ENCODE measurements around the gene DNASE1L3.
"Not testable (repeated sequence)": the region's sequence is repeated elsewhere in the genome, so short reads cannot be mapped to it uniquely, and the experiment has no call there.

Gene DNASE1L3

DNA sequence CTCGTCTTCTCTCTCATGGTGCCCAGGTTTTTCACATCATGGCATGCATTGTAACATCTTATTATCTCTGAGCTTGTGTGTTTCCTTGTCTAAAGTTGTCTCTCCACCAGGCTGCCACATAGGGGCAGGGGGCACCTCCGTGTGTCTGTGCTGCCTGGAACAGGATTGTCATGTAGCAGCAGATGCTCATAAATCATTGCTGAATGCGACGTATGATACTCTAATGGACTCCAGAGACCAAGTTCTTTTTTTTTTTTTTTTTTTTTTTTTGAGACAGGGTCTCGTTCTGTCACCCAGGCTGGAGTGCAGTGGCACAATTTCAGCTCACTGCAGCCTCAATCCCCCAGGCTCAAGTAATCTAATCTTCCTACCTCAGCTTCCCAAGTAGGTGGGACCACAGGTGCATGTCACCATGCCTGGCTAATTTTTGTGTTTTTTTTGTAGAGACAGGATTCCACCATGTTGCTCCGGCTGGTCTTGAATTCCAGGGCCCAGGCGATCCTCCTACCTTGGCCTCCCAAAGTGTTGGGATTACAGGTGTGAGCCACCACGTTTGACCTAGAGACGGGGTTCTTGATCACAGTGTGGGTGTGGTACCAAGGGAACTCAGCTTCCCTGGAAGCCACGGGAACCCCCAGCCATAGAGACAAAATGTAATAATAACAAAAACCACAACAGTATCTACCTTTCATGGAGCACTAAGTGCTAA is 4.7 kb upstream of the DNASE1L3 start:
- WGBS (ENCODE audit: insufficient coverage, insufficient read length), result no CpG with 5 or more reads among the region's 10 CpGs
- DNase-seq (ENCODE audit: low read depth, low spot score), result no peak
- no peaks in the 10 kb centered on the region for H3K9me3 ChIP-seq (ENCODE audit: control insufficient read depth, insufficient read depth, low read length)
- no peaks in the 10 kb centered on the region for H3K36me3 ChIP-seq (ENCODE audit: control insufficient read depth, insufficient read depth, low read length)
- H3K27ac ChIP-seq (ENCODE audit: low read length), result no peak overlapping the region
- H3K27me3 ChIP-seq (ENCODE audit: control insufficient read depth, insufficient read depth, low read length), result no peaks in the 10 kb centered on the region
- no peaks in the 10 kb centered on the region for H3K4me1 ChIP-seq (ENCODE audit: control insufficient read depth, insufficient read depth, low read length)
- H3K4me3 ChIP-seq (ENCODE audit: low read length), result no peak overlapping the region

DNA sequence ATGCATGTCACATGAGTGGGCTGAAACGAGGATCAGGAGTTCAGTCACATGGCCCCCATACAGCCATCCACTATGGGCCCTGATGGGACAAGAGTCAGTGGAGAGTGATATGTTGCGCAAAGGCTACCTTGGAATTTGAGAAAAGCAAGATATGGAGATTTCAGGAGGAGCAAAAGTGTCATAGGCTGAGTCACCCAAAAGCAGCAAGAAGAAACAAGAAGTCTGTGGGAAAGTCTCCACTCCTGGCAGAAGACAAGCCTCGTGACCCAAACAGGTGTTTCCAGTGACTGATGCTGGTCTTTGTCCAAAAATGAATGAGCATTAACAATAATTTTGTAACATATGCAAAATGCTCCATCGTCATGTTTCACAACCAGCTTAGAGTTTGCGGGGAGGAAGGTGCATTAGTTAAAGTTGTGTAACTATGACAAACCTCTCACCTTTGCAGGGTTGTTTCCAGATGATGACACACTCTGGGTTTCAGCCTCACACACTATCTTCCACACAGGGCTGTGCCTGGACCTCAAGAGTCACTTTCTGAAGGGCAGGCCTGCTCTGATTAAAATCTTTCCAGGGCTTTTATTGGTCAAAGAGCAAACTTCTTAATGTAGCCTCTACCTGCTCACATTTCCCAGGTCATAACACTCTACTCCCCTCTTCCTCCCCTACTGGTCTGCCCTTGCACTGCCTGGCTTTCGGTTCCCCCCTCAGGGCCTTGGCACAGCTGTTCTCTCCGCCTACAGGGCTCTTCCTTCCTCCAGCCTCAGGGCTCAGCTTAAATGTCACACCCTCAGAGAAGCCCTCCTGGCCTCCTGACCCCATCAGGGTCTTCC is 3.9 kb upstream of the DNASE1L3 start:
- Histone ChIP-seq H3K27ac (ENCODE audit: low read length) (no peak overlapping the region), H3K36me3 (ENCODE audit: control insufficient read depth, insufficient read depth, low read length) (no peaks in the 10 kb centered on the region), H3K9me3 (ENCODE audit: control insufficient read depth, insufficient read depth, low read length) (no peaks in the 10 kb centered on the region), H3K4me3 (ENCODE audit: low read length) (no peak overlapping the region), H3K27me3 (ENCODE audit: control insufficient read depth, insufficient read depth, low read length) (no peaks in the 10 kb centered on the region), H3K4me1 (ENCODE audit: control insufficient read depth, insufficient read depth, low read length) (no peaks in the 10 kb centered on the region)
- no CpG with 5 or more reads among the region's 7 CpGs for WGBS (ENCODE audit: insufficient coverage, insufficient read length)
- DNase-seq (ENCODE audit: low read depth, low spot score), result no peak

DNA sequence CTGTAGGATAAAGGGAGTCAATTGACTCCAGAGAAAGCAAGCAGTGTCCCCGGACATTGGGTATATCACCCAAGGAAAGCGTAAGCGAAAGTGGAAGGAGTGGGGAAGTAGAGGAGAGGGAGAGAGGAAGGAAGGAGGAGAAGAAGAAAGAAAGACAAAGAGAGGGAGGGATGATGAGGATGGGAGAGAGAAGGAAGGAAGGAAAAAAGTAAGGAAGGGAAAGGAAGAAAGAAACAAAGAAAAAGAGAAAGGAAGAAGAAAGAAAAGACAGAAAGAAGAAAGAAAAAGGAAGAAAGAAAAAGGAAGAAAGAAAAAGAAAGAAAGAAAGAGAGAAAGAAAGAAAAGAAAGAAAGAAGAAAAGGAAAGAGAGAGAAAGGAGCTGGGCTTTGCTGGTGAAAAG is 839 bp downstream of the DNASE1L3 start:
- H3K27me3 ChIP-seq (ENCODE audit: control insufficient read depth, insufficient read depth, low read length), result no peaks in the 10 kb centered on the region
- DNase-seq (ENCODE audit: low read depth, low spot score), result no peak
- 100% methylated on average over 1 of the region's 3 CpGs for WGBS (ENCODE audit: insufficient coverage, insufficient read length)
- H3K9me3 ChIP-seq (ENCODE audit: control insufficient read depth, insufficient read depth, low read length), result no peaks in the 10 kb centered on the region
- H3K4me3 ChIP-seq (ENCODE audit: low read length), result no peak overlapping the region
- H3K4me1 ChIP-seq (ENCODE audit: control insufficient read depth, insufficient read depth, low read length), result no peaks in the 10 kb centered on the region
- H3K36me3 ChIP-seq (ENCODE audit: control insufficient read depth, insufficient read depth, low read length), result no peaks in the 10 kb centered on the region
- H3K27ac ChIP-seq (ENCODE audit: low read length), result no peak overlapping the region

DNA sequence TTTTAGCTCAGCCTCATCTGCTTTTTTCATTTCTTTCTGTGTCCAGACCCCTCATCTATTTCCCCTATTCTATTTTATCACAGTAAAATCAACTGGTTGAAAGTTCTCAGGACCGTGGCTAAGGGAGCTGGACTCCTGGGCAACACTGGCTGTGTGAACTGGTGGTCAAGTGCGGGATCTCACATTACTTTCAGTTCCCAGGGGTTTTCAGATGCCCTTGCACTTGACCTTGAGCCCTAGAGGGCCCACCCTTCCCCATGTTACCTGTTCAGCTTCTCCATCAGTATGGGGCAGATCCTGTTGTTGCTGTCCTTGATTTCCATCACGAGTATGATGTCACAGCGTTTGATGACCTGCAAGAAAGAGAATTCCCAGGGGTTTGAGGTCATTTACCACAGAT is 2.8 kb downstream of the DNASE1L3 start:
- no peak overlapping the region for H3K27ac ChIP-seq (ENCODE audit: low read length)
- no CpG with 5 or more reads among the region's 4 CpGs for WGBS (ENCODE audit: insufficient coverage, insufficient read length)
- H3K4me3 ChIP-seq (ENCODE audit: low read length), result no peak overlapping the region
- no peaks in the 10 kb centered on the region for H3K27me3 ChIP-seq (ENCODE audit: control insufficient read depth, insufficient read depth, low read length)
- H3K36me3 ChIP-seq (ENCODE audit: control insufficient read depth, insufficient read depth, low read length), result no peaks in the 10 kb centered on the region
- no peaks in the 10 kb centered on the region for H3K9me3 ChIP-seq (ENCODE audit: control insufficient read depth, insufficient read depth, low read length)
- DNase-seq (ENCODE audit: low read depth, low spot score), result no peak
- H3K4me1 ChIP-seq (ENCODE audit: control insufficient read depth, insufficient read depth, low read length), result no peaks in the 10 kb centered on the region

DNA sequence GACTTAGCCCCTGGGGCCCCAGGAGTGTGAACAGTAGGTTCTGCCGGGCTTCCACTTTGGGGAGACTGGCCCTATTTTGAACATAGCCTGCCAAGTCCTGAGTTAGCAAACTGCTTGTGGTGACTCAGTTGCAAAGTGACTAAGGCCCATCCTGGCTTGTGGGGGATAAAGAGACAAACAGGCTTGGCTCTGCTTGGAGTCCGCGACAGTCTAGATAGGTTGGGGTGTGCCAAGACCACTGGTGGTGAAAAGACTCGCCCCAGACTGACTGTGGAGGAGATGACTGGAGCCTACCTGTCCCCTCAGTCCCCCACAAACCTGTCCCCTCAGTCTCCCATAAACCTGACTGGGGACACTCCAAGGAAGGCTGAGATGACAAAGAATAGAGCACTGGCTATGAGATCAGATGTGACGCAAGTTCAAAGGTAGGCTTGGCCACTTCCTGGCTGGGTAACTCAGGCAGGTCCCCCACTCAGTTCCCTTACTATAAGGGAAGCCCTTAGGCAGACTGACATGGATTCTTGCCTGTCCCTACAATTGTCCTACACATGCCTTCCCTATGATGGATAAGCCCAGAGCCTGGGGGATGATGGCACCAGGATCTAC is 4.3 kb downstream of the DNASE1L3 start:
- H3K4me1 ChIP-seq (ENCODE audit: control insufficient read depth, insufficient read depth, low read length), result no peaks in the 10 kb centered on the region
- no peaks in the 10 kb centered on the region for H3K27me3 ChIP-seq (ENCODE audit: control insufficient read depth, insufficient read depth, low read length)
- H3K27ac ChIP-seq (ENCODE audit: low read length), result no peak overlapping the region
- H3K9me3 ChIP-seq (ENCODE audit: control insufficient read depth, insufficient read depth, low read length), result no peaks in the 10 kb centered on the region
- DNase-seq (ENCODE audit: low read depth, low spot score), result no peak
- no CpG with 5 or more reads among the region's 5 CpGs for WGBS (ENCODE audit: insufficient coverage, insufficient read length)
- H3K36me3 ChIP-seq (ENCODE audit: control insufficient read depth, insufficient read depth, low read length), result no peaks in the 10 kb centered on the region
- no peak overlapping the region for H3K4me3 ChIP-seq (ENCODE audit: low read length)

DNA sequence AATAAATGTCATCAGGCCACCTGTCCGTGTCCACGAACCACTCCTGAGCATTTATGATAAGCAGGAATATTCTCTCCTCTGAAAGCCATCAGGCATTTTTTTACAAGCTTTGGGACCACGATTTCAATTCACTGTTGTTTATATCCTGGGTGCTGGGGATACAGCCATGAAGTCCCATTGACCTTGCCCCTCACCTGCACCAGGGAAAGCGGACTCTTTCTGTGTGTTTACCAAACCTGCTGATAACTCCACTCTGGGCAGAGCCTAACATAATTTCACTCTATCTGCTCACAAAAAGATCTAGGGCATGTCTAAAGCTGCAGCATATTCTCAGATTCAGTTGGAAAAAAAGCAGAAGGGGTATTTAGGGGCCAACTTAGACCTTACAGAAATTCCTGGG is 4.8 kb downstream of the DNASE1L3 start:
- Histone ChIP-seq H3K36me3 (ENCODE audit: control insufficient read depth, insufficient read depth, low read length) (no peaks in the 10 kb centered on the region), H3K4me3 (ENCODE audit: low read length) (no peak overlapping the region), H3K27ac (ENCODE audit: low read length) (no peak overlapping the region), H3K4me1 (ENCODE audit: control insufficient read depth, insufficient read depth, low read length) (no peaks in the 10 kb centered on the region), H3K27me3 (ENCODE audit: control insufficient read depth, insufficient read depth, low read length) (no peaks in the 10 kb centered on the region), H3K9me3 (ENCODE audit: control insufficient read depth, insufficient read depth, low read length) (no peaks in the 10 kb centered on the region)
- no CpG with 5 or more reads among the region's 4 CpGs for WGBS (ENCODE audit: insufficient coverage, insufficient read length)
- DNase-seq (ENCODE audit: low read depth, low spot score), result no peak

DNA sequence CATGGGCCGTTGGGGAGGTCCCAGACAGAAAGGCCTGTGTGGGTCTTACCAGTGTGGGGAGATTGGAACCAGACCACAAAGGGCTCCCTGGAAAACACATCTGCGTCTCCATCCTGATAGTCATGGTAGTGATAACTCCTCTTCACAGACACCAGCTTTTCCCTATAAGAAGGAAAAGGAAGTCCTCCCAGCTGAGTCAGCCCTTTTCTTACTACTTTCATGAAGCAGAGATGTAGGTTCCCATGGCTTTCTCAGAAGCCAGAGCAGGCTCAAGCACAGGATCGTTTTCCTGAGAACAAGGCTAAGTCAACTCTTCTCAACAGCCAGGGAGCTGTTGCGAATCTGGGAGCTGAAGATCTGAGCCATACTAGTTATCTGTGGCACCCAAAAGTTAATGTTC is 6.1 kb downstream of the DNASE1L3 start:
- no peak overlapping the region for H3K27ac ChIP-seq (ENCODE audit: low read length)
- DNase-seq (ENCODE audit: low read depth, low spot score), result no peak
- no peaks in the 10 kb centered on the region for H3K9me3 ChIP-seq (ENCODE audit: control insufficient read depth, insufficient read depth, low read length)
- H3K36me3 ChIP-seq (ENCODE audit: control insufficient read depth, insufficient read depth, low read length), result no peaks in the 10 kb centered on the region
- H3K4me1 ChIP-seq (ENCODE audit: control insufficient read depth, insufficient read depth, low read length), result no peaks in the 10 kb centered on the region
- no peaks in the 10 kb centered on the region for H3K27me3 ChIP-seq (ENCODE audit: control insufficient read depth, insufficient read depth, low read length)
- no peak overlapping the region for H3K4me3 ChIP-seq (ENCODE audit: low read length)
- WGBS (ENCODE audit: insufficient coverage, insufficient read length), result no CpG with 5 or more reads among the region's 4 CpGs

DNA sequence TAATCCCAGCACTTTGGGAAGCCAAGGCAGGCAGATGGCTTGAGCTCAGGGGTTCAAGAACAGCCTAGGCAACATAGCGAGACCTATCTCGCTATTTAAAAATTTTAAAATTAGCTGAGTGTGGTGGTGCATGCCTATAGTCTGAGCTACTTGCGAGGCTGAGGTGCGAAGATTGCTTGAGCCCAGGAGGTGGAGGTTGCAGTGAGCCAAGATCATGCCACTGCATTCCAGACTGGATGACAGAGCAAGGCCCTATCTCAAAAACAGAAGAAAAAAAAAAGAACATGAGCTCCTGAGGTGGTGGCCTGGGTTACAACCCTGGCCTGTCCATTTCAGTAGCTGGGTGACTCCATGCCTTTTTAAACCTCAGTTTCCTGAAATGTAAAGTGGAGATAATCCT is 7.2 kb downstream of the DNASE1L3 start:
- no peak overlapping the region for H3K27ac ChIP-seq (ENCODE audit: low read length)
- no peak for DNase-seq (ENCODE audit: low read depth, low spot score)
- H3K9me3 ChIP-seq (ENCODE audit: control insufficient read depth, insufficient read depth, low read length), result no peaks in the 10 kb centered on the region
- WGBS (ENCODE audit: insufficient coverage, insufficient read length), result no CpG with 5 or more reads among the region's 4 CpGs
- no peaks in the 10 kb centered on the region for H3K36me3 ChIP-seq (ENCODE audit: control insufficient read depth, insufficient read depth, low read length)
- H3K27me3 ChIP-seq (ENCODE audit: control insufficient read depth, insufficient read depth, low read length), result no peaks in the 10 kb centered on the region
- no peak overlapping the region for H3K4me3 ChIP-seq (ENCODE audit: low read length)
- H3K4me1 ChIP-seq (ENCODE audit: control insufficient read depth, insufficient read depth, low read length), result no peaks in the 10 kb centered on the region

DNA sequence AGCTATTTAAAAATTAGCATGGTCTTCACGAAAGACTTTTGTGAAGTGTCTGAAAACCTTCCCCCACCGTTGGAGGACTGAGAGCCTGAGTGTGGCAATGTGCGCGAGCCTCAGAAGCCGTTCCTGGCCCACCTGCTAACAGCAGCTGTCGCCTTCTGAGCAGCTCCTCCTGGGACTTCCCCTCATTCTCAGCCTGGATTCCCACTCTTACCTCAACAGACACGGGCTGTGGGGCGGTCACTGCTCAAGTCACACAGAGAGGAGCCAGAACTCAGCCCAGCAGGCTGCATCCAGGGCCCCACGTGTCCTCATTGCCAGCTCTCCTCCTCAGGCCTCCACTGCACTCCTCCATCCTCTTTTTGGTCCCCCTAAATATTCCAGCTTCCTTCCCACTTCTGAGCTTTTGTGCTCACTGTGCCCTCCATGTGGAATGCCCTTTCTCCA is 7.8 kb downstream of the DNASE1L3 start:
- H3K9me3 ChIP-seq (ENCODE audit: control insufficient read depth, insufficient read depth, low read length), result no peaks in the 10 kb centered on the region
- no CpG with 5 or more reads among the region's 9 CpGs for WGBS (ENCODE audit: insufficient coverage, insufficient read length)
- no peak overlapping the region for H3K27ac ChIP-seq (ENCODE audit: low read length)
- no peaks in the 10 kb centered on the region for H3K36me3 ChIP-seq (ENCODE audit: control insufficient read depth, insufficient read depth, low read length)
- H3K27me3 ChIP-seq (ENCODE audit: control insufficient read depth, insufficient read depth, low read length), result no peaks in the 10 kb centered on the region
- H3K4me3 ChIP-seq (ENCODE audit: low read length), result no peak overlapping the region
- no peaks in the 10 kb centered on the region for H3K4me1 ChIP-seq (ENCODE audit: control insufficient read depth, insufficient read depth, low read length)
- no peak for DNase-seq (ENCODE audit: low read depth, low spot score)

DNA sequence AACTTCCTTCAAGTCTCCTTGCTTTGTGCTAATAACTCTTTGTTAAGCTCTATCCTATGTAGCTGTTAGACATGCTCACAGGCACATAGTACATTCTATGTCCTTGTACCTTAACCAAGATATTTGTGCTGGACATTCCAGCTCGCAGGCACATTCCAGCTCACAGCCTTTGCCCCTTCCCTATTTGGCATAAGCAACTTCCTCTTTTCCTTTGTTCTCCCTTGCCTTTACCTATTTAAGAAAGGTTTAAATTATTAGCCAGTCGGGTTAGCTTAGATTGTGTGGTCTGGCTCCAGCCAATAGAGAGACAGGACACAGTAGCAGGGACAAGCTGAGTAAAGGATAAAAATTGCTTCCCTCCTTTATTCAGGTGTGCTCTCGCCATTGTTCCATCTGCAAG is 9.3 kb downstream of the DNASE1L3 start:
- H3K4me1 ChIP-seq (ENCODE audit: control insufficient read depth, insufficient read depth, low read length); H3K27ac ChIP-seq (ENCODE audit: low read length); H3K4me3 ChIP-seq (ENCODE audit: low read length); H3K9me3 ChIP-seq (ENCODE audit: control insufficient read depth, insufficient read depth, low read length); H3K27me3 ChIP-seq (ENCODE audit: control insufficient read depth, insufficient read depth, low read length); H3K36me3 ChIP-seq (ENCODE audit: control insufficient read depth, insufficient read depth, low read length); DNase-seq (ENCODE audit: low read depth, low spot score): not testable (repeated sequence)
- no CpG with 5 or more reads among the region's 3 CpGs for WGBS (ENCODE audit: insufficient coverage, insufficient read length)
